ENCODE results near the gene CLCN1.

GRCh38 chr7:143283381-143283780 lies 32.5 kb upstream of the CLCN1 start:
- TF ChIP-seq CTCF (IDR thresholded peaks at IDR 0.05) (no peak), POLR2A (IDR thresholded peaks at IDR 0.05) (no peak)

Measured in vagina (tissue), 2 donors.